Osteoblast (primary cell): ENCODE results near the gene CFAP45. TPM values are rescaled to one million over a fixed set of nuclear protein-coding genes. Genes with fewer than 3 reads are reported as not detected.

Experiments used
- DNase-seq: peaks from one replicate; pipeline ENCODE4 v3.0.0; 2011; ENCODE audit warnings: low spot score, mixed read lengths; ENCODE audit not compliant: insufficient read length; ENCODE audit errors: missing footprints
- H2AFZ ChIP-seq: 2 replicates; pipeline ENCODE4 v1.6.0; 2011; ENCODE audit warnings: mild to moderate bottlenecking, low read length
- H3K27ac ChIP-seq: 2 replicates; pipeline ENCODE4 v1.5.1; 2011; ENCODE audit warnings: mild to moderate bottlenecking, low read depth, low read length, moderate library complexity
- H3K27me3 ChIP-seq: 2 replicates; pipeline ENCODE4 v1.6.0; 2012; ENCODE audit warnings: mild to moderate bottlenecking, control low read depth, inconsistent platforms, low read length, moderate library complexity; ENCODE audit not compliant: insufficient read depth
- H3K36me3 ChIP-seq: 2 replicates; pipeline ENCODE4 v1.5.1; 2011; ENCODE audit warnings: mild to moderate bottlenecking, low read length, control low read depth, moderate library complexity; ENCODE audit not compliant: insufficient read depth
- H3K4me1 ChIP-seq: 2 replicates; pipeline ENCODE4 v1.5.1; 2011; ENCODE audit warnings: mild to moderate bottlenecking, low read length, control low read depth, moderate library complexity; ENCODE audit not compliant: insufficient read depth
- H3K4me2 ChIP-seq: 2 replicates; pipeline ENCODE4 v1.6.0; 2011; ENCODE audit warnings: mild to moderate bottlenecking, low read length; ENCODE audit not compliant: insufficient read depth
- H3K4me3 ChIP-seq: fragments of 200-600 bp; sonication (generic); 3 replicates; pipeline ENCODE4 v1.5.1; 2012; ENCODE audit warnings: mild to moderate bottlenecking, low read length, inconsistent platforms; ENCODE audit not compliant: insufficient read depth
- H3K79me2 ChIP-seq: 2 replicates; pipeline ENCODE4 v1.6.0; 2012; ENCODE audit warnings: mild to moderate bottlenecking, low read length, control low read depth, inconsistent platforms; ENCODE audit not compliant: insufficient read depth
- H3K9me3 ChIP-seq: 2 replicates; pipeline ENCODE4 v1.5.1; 2011; ENCODE audit warnings: low read depth, low read length, control low read depth
- H4K20me1 ChIP-seq: 2 replicates; pipeline ENCODE4 v1.6.0; 2012; ENCODE audit warnings: mild to moderate bottlenecking, low read length, control low read depth; ENCODE audit not compliant: insufficient read depth
- CTCF ChIP-seq: IDR thresholded peaks from 2 replicates; pipeline ENCODE4 v1.5.1; 2011; ENCODE audit warnings: mild to moderate bottlenecking, low read depth, low read length, moderate library complexity; ENCODE audit errors: extremely low read depth
- total RNA-seq: library from RNA; depleted of rRNA; stranded (reverse); fragments of >200 nt; gene quantifications from 2 replicates; pipeline ENCODE4 v1.2.3, GENCODE V29; 2012

CFAP45 gene
- total RNA-seq, 1 donor = 0.36 TPM

- Histone ChIP-seq H4K20me1 (no peaks in the 10 kb centered on the region), H3K9me3 (no peaks in the 10 kb centered on the region), H2AFZ (peak overlapping the region; percentile 4), H3K4me1 (peaks cover 18% of the 10 kb centered on the region), H3K4me2 (peak overlapping the region; percentile 47), H3K79me2 (no peaks in the 10 kb centered on the region), H3K27ac (no peak overlapping the region), H3K36me3 (no peaks in the 10 kb centered on the region), H3K27me3 (no peaks in the 10 kb centered on the region), H3K4me3 (no peak overlapping the region)
- DNase-seq = peak; percentile 84
- TF ChIP-seq CTCF = no peak
Measured at GRCh38 chr1:159896546-159896930, 3.4 kb downstream of the CFAP45 start.

DNA sequence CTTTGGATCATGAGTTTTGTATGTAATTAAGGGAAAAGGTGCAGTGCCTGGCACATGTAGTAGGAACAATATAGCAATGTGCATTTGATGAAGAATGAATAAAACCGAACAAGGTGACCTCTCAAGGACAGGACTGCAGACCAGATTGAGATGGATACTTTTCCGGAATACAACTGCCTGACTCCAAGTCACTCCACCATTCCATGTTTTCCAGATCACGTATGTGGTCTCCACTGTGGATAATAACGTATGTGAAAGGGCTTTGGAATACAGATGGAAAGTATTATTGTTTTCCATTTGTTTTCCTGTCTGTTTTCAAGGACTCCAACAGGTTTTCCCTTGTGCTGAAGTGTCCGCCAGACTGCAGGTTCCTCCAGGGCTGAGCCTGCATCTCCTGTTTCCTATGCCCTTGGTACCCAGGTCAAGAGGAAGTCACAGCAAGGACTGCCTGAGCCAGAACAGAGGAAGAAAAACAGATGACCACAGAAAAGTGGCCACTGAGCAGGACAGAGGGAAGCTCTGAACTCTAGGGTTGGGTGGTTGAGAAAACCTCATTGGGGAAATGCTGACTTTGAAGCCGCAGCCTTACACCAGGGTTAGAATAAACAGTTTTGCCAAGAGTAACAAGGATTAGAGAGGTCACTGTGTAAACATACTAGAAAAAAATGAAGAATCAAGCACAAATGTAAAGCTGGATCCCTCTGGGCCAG is 4.0 kb downstream of the CFAP45 start:
- H3K79me2 ChIP-seq = no peaks in the 10 kb centered on the region
- no peaks in the 10 kb centered on the region for H3K27me3 ChIP-seq
- DNase-seq = peak; percentile 85
- H3K4me2 ChIP-seq = peak overlapping the region; percentile 47
- H3K4me3 ChIP-seq = no peak overlapping the region
- no peaks in the 10 kb centered on the region for H3K36me3 ChIP-seq
- no peaks in the 10 kb centered on the region for H4K20me1 ChIP-seq
- no peaks in the 10 kb centered on the region for H3K9me3 ChIP-seq
- H2AFZ ChIP-seq = peak overlapping the region; percentile 4
- no peak overlapping the region for H3K27ac ChIP-seq
- H3K4me1 ChIP-seq = peaks cover 18% of the 10 kb centered on the region
- no peak for TF ChIP-seq CTCF

- no peak for DNase-seq
- no peak overlapping the region for H3K4me2 ChIP-seq
- peaks cover 15% of the 10 kb centered on the region for H3K4me1 ChIP-seq
- H3K27ac ChIP-seq = no peak overlapping the region
- no peaks in the 10 kb centered on the region for H3K9me3 ChIP-seq
- no peaks in the 10 kb centered on the region for H4K20me1 ChIP-seq
- TF ChIP-seq CTCF = no peak
- H3K79me2 ChIP-seq = no peaks in the 10 kb centered on the region
- no peaks in the 10 kb centered on the region for H3K36me3 ChIP-seq
- no peak overlapping the region for H2AFZ ChIP-seq
- H3K27me3 ChIP-seq = no peaks in the 10 kb centered on the region
- no peak overlapping the region for H3K4me3 ChIP-seq
Measured at GRCh38 chr1:159895286-159895685, 4.7 kb downstream of the CFAP45 start.

- H3K36me3 ChIP-seq = no peaks in the 10 kb centered on the region
- H3K4me1 ChIP-seq = peaks cover 26% of the 10 kb centered on the region
- no peak overlapping the region for H3K4me2 ChIP-seq
- TF ChIP-seq CTCF = no peak
- H4K20me1 ChIP-seq = no peaks in the 10 kb centered on the region
- no peaks in the 10 kb centered on the region for H3K9me3 ChIP-seq
- H2AFZ ChIP-seq = no peak overlapping the region
- H3K27ac ChIP-seq = no peak overlapping the region
- H3K4me3 ChIP-seq = no peak overlapping the region
- H3K79me2 ChIP-seq = no peaks in the 10 kb centered on the region
- no peaks in the 10 kb centered on the region for H3K27me3 ChIP-seq
- DNase-seq = no peak
Measured at GRCh38 chr1:159892944-159893343, 7.0 kb downstream of the CFAP45 start.
